Measurements from ENCODE around the gene GCDH.
"Not testable (repeated sequence)": the region's sequence is repeated elsewhere in the genome, so short reads cannot be mapped to it uniquely, and the experiment has no call there.

Gene GCDH

GRCh38 chr19:12843328-12843727, 47.6 kb upstream of the GCDH start:
- no peak for ATAC-seq
- TF ChIP-seq ZNF8 (CRISPR knock-in tag; IDR thresholded peaks at IDR 0.05): no peak
- TF ChIP-seq, protein P1, sequence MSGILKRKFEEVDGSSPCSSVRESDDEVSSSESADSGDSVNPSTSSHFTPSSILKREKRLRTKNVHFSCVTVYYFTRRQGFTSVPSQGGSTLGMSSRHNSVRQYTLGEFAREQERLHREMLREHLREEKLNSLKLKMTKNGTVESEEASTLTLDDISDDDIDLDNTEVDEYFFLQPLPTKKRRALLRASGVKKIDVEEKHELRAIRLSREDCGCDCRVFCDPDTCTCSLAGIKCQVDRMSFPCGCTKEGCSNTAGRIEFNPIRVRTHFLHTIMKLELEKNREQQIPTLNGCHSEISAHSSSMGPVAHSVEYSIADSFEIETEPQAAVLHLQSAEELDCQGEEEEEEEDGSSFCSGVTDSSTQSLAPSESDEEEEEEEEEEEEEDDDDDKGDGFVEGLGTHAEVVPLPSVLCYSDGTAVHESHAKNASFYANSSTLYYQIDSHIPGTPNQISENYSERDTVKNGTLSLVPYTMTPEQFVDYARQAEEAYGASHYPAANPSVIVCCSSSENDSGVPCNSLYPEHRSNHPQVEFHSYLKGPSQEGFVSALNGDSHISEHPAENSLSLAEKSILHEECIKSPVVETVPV (CRISPR knock-in tag; IDR thresholded peaks at IDR 0.05): no peak
- no peak for TF ChIP-seq TOX (CRISPR knock-in tag; IDR thresholded peaks at IDR 0.05; ENCODE audit: borderline replicate concordance)
- no peak for TF ChIP-seq TCF4 (CRISPR knock-in tag; IDR thresholded peaks at IDR 0.05; ENCODE audit: borderline replicate concordance)
- TF ChIP-seq, protein P2, sequence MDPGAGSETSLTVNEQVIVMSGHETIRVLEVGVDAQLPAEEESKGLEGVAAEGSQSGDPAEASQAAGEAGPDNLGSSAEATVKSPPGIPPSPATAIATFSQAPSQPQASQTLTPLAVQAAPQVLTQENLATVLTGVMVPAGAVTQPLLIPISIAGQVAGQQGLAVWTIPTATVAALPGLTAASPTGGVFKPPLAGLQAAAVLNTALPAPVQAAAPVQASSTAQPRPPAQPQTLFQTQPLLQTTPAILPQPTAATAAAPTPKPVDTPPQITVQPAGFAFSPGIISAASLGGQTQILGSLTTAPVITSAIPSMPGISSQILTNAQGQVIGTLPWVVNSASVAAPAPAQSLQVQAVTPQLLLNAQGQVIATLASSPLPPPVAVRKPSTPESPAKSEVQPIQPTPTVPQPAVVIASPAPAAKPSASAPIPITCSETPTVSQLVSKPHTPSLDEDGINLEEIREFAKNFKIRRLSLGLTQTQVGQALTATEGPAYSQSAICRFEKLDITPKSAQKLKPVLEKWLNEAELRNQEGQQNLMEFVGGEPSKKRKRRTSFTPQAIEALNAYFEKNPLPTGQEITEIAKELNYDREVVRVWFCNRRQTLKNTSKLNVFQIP (CRISPR knock-in tag; IDR thresholded peaks at IDR 0.05; ENCODE audit: borderline replicate concordance, low read depth): no peak
- TF ChIP-seq, protein P3, sequence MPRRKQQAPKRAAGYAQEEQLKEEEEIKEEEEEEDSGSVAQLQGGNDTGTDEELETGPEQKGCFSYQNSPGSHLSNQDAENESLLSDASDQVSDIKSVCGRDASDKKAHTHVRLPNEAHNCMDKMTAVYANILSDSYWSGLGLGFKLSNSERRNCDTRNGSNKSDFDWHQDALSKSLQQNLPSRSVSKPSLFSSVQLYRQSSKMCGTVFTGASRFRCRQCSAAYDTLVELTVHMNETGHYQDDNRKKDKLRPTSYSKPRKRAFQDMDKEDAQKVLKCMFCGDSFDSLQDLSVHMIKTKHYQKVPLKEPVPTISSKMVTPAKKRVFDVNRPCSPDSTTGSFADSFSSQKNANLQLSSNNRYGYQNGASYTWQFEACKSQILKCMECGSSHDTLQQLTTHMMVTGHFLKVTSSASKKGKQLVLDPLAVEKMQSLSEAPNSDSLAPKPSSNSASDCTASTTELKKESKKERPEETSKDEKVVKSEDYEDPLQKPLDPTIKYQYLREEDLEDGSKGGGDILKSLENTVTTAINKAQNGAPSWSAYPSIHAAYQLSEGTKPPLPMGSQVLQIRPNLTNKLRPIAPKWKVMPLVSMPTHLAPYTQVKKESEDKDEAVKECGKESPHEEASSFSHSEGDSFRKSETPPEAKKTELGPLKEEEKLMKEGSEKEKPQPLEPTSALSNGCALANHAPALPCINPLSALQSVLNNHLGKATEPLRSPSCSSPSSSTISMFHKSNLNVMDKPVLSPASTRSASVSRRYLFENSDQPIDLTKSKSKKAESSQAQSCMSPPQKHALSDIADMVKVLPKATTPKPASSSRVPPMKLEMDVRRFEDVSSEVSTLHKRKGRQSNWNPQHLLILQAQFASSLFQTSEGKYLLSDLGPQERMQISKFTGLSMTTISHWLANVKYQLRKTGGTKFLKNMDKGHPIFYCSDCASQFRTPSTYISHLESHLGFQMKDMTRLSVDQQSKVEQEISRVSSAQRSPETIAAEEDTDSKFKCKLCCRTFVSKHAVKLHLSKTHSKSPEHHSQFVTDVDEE (CRISPR knock-in tag; IDR thresholded peaks at IDR 0.05): no peak
- TF ChIP-seq ZFP30 (CRISPR knock-in tag; IDR thresholded peaks at IDR 0.05): no peak
- TF ChIP-seq PPARA (CRISPR knock-in tag; IDR thresholded peaks at IDR 0.05; ENCODE audit: borderline replicate concordance): no peak

DNA sequence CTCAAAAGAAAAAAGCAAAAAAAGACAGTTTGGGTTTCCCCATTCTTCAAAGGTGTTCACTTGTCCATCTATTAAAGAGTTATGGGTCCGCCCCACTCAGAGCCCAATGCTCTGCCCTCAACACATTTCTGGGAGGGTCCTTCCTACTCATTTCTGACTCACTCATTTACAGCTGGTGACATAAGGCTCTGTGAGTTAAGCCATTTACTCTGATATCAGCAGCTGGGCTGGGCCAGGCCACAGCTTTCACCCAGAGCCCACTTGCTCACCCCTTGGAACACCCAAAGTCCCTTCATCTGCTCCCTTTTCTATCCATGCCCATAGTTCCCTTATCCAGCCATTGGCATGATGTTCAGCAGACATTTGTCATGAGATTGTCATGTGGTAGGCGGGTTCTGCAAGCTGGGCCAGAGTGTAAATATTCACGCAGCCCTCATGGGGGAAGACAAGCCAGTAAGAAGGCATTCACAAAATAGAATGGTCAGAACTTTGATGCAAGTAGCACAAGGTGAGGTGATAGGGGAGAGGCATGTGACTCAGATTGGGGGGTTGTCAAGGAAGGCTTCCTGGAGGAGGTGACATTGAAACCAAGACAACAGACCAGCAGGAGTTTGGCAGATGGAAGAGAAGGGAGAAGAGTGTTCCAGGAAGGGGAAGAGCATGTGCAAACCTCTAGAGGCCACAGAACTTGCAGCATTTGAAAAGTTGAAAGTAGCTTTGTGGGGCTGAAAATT, 46.8 kb upstream of the GCDH start:
- no peak for ATAC-seq
- TF ChIP-seq TCF4 (CRISPR knock-in tag; IDR thresholded peaks at IDR 0.05; ENCODE audit: borderline replicate concordance) (no peak), TOX (CRISPR knock-in tag; IDR thresholded peaks at IDR 0.05; ENCODE audit: borderline replicate concordance) (no peak), ZNF70 (CRISPR knock-in tag; IDR thresholded peaks at IDR 0.05) (peak; percentile 39; the same call in 1 of the 2 replicates)

DNA sequence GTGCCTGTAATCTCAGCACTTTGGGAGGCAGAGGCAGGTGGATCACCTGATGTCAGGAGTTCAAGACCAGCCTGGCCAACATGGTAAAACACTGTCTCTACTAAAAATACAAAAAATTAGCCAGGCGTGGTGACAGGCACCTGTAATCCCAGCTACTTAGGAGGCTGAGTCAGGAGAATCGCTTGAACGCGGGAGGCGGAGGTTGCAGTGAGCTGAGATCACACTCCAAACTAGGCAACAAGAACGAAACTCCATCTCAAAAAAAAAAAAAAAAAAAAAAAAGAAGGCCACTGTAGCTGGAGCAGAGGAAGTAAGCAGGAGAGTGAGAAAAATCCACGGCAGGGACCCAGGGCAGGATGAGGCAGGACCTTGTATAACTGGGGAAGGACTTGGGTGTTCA, 44.3 kb upstream of the GCDH start:
- ATAC-seq: not testable (repeated sequence)

DNA sequence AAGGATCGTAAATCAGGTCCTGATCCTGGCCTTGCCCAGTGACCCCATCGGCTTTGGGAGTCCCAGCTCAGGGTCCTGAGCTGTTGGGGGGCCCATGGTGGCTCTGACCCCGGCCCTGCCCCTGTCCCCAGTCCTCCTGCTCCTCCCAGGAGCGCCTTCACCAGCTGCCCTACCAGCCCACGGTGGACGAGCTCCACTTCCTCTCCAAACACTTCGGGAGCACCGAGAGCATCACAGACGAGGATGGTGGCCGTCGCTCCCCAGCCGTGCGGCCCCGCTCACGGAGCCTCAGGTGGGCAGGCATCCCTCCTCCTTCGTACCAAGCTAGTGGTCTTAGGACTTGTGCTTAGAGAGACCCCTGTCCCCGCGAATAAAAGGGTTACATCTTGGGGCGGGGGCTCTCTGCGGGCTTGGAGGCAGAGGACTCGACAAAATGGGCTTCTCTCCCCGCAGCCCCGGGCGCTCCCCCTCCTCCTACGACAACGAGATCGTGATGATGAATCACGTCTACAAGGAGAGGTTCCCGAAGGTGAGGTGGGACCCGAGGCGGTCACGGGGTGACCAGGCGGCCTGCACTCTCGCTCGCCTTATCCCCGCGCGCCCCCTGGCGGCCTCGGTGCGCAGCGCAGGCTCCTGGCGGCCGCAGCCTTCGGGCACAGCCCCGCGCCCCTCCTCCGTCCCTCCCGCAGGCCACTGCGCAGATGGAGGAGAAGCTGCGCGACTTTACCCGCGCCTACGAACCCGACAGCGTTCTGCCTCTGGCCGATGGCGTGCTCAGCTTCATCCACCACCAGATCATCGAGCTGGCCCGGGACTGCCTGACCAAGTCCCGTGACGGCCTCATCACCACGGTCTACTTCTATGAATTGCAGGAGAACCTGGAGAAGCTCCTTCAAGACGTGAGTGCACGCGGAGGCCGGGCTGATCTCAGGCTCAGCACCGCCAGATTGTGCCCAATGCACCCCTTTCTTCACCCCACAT, 43.5 kb upstream of the GCDH start:
- TF ChIP-seq ZFP30 (CRISPR knock-in tag; IDR thresholded peaks at IDR 0.05) (no peak), TCF4 (CRISPR knock-in tag; IDR thresholded peaks at IDR 0.05; ENCODE audit: borderline replicate concordance) (no peak), ZC3H10 (CRISPR knock-in tag; IDR thresholded peaks at IDR 0.05) (no peak), CREB5 (CRISPR knock-in tag; IDR thresholded peaks at IDR 0.05; ENCODE audit: low read depth) (no peak), SNAI2 (CRISPR knock-in tag; IDR thresholded peaks at IDR 0.05) (no peak), TOX (CRISPR knock-in tag; IDR thresholded peaks at IDR 0.05; ENCODE audit: borderline replicate concordance) (no peak), ESRRG (CRISPR knock-in tag; IDR thresholded peaks at IDR 0.05) (no peak), ZNF8 (CRISPR knock-in tag; IDR thresholded peaks at IDR 0.05) (no peak), BACH2 (CRISPR knock-in tag; IDR thresholded peaks at IDR 0.05; ENCODE audit: borderline replicate concordance) (no peak), ZNF70 (CRISPR knock-in tag; IDR thresholded peaks at IDR 0.05) (no peak), ARNTL (CRISPR knock-in tag; IDR thresholded peaks at IDR 0.05; ENCODE audit: borderline replicate concordance, low read depth) (no peak)
- ATAC-seq: peak; percentile 99

DNA sequence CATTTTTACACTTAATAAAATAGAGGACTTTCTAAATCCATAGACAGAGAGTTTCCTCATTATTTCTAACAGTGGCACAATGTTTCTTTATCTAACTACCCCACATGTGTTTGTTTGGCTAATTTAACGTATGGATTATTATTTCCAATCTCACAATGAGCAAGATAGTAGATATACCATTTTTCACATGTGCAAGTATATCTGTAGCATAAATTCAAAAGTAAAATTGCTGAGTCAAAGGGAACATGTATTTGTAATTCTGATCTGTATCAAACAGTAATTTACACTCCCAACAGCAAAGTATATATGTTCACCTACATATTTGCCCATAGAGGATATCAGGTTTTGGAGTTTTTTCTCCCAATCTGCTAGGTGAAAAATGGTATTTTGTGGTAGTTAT, 34.3 kb upstream of the GCDH start:
- ATAC-seq: no peak
- TF ChIP-seq ZNF8 (CRISPR knock-in tag; IDR thresholded peaks at IDR 0.05) (no peak), SNAI2 (CRISPR knock-in tag; IDR thresholded peaks at IDR 0.05) (no peak), PPARA (CRISPR knock-in tag; IDR thresholded peaks at IDR 0.05; ENCODE audit: borderline replicate concordance) (no peak), ARNTL (CRISPR knock-in tag; IDR thresholded peaks at IDR 0.05; ENCODE audit: borderline replicate concordance, low read depth) (no peak), OSR1 (CRISPR knock-in tag; IDR thresholded peaks at IDR 0.05) (no peak), CREB5 (CRISPR knock-in tag; IDR thresholded peaks at IDR 0.05; ENCODE audit: low read depth) (no peak)
- TF ChIP-seq, protein P1 (CRISPR knock-in tag; IDR thresholded peaks at IDR 0.05): no peak
- TF ChIP-seq, protein P3 (CRISPR knock-in tag; IDR thresholded peaks at IDR 0.05): no peak
